HG03039 (cell line): ENCODE measurements around the gene UXT.
A peak's percentile ranks its signal among the peaks of the same experiment; 100 is the strongest.

Source experiments
- ATAC-seq: cut with Tn5 transposase; IDR thresholded peaks from one replicate; pipeline ENCODE4 v1.9.1; 2021; ENCODE audit warnings: mild to moderate bottlenecking, moderate library complexity; ENCODE audit not compliant: unreplicated experiment

UXT gene

DNA sequence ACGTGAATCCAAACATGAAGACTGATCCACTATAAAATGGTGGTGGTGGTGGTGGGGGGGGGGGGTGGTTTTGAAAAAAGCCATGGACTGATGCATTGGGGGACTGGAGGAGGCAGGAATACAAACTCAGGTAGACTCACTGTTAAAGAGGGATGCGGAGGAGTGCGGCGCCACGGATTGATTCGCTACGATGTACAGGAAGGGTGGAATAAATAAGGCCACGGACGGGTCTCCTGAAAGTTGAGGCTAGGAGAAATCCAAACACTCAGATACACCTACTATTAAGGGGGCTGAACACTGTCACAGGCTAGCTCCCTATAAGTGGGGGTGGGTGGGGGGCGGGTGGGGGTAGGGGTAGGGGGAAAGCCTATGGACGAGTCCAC is 9.2 kb downstream of the UXT start:
- ATAC-seq = no peak

DNA sequence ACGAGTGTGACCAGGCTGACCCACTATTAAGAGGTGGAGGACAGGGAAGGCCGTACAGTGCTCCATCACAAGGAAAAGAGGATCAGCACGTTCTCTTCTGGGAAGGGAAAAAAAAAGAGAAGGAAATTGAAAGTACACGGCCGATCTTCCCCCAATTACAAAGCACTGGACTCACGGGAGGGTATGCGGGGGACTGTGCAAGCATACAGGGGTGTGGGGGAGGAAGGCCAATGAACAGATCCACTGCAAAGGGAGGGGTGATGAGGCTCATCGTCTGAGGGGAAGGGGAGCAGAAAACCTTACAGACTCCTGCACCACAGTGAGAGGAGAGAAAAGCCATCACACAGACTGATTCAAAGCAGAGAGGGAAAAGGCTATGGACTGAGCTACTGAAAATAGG is 9.7 kb downstream of the UXT start:
- ATAC-seq = no peak

GRCh38 chrX:47648376-47648775 is 10.6 kb downstream of the UXT start:
- ATAC-seq = no peak

- ATAC-seq = no peak
These were observed 12.3 kb downstream of the UXT start for GRCh38 chrX:47646636-47647035.

- no peak for ATAC-seq
These were observed 13.4 kb downstream of the UXT start for GRCh38 chrX:47645530-47645929.

DNA sequence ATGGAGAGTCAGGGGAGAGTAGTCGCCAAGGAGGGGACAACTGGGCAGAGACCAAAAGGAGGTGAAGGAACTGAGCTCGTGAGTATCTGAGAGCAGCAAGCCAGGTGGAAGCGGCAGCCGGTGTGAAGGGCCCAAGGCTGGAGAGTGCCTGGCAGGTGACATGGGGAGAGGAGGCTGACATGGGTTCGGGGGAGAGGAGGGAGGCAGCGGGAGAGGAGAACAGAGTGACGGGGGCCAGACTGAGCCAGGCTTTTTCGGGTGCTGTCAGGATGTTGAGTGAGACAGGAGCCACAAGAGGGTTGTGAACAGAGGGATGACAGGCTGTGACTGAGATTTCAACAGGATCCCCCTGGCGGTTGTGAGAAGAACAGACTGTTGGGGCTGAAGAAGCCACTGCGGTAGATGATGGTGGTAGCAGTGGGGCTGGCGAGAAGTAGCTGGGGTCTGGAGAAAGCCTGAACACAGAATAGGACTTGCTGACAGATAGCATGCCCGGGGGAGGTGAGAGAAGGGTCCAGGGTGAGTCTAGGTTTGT is 14.4 kb downstream of the UXT start:
- no peak for ATAC-seq

DNA sequence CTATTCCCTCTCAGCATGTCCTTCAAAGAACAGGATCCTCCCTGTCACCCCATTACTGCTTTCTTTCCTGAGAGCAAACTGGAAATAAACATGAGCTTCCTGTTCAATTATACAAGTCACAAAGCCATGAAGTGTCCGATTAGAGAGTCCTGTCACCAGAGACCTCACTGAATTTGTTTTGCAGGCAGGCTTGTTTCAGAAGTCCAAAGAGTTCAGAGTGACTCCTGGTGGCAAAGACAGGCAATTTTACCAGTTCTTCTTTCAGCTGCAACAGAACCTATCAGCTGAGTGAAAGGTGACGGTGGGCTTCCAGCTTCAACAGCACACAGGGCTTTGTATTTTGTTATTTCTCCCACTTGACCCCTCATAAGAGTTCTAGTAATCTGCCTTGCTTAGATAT is 15.1 kb downstream of the UXT start:
- no peak for ATAC-seq

GRCh38 chrX:47638816-47639215 is 20.2 kb downstream of the UXT start:
- ATAC-seq = no peak

DNA sequence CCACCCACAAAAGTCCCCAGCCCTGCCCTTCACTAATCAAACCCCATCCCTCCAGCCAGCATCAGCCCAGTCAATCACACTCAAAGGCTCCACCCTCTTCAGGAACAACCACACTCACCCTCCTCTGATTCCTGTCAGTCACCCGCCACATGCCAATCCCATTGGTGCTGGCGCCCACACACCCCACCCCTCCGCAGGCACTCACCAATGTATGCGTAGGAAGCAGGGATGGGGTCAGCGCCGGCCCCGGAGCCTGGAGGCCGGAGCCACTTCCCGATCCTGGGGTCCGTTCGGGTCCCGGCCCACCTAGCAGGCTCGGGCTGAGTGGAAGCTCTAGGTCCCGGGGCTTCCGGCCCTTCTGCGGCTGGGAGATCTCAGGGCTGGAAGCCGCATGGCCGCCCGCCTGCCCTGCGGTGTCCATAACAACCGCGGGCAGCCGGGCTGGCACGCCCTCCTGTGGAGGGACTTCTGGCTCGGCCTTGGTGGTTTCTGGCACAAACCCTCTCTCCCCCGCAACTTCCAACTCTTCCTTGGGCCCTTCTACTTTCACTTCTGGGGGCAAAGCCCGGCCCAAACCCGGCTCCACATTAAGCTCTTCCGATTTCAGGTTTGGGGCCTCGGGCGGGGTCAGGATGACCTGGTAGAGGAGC is 21.3 kb downstream of the UXT start:
- peak; percentile 77 for ATAC-seq

GRCh38 chrX:47634871-47635575 is 24.0 kb downstream of the UXT start:
- no peak for ATAC-seq

DNA sequence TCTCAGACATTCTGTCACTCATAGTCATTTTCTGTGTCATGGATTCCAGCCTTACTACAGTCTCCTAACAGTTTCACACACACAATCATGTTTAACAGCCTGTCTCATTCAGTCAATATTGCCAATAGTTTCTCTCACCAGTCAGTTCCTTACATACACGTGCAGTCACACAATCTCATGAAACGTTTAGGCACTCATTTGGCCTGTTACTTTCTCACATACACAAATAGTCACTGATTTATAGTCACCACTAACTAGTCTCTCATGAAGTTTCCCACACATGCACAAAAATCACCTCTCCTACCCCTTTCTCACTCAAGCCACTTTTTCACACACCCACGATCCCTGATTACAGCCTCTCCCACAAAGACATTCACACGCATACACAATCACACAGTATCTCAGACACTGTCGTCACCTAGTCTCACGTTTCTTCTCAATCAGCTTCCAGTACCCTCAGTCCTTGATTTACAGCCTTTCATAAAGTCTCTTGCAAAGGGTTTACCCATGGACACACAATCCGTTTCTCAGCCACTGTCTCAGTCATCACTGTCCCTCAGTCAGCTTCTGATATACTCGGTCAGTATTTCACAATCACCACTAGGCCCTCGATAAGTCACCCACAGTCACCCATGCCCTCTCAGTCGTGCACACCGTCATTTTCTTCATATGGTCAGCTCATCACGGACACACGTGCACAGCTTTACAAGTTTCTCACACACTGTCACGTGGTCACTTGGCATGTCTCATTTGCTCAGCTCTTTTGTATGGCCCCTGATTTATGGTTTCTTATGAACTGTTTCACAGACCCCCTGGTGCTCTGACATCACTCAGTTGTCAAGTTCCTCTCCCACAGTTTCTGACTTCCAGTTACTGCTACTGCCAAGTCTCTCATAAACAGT is 25.0 kb downstream of the UXT start:
- no peak for ATAC-seq

- ATAC-seq = no peak
These were observed 26.3 kb downstream of the UXT start for GRCh38 chrX:47632666-47633065.

GRCh38 chrX:47631676-47632075 is 27.3 kb downstream of the UXT start:
- ATAC-seq = no peak

DNA sequence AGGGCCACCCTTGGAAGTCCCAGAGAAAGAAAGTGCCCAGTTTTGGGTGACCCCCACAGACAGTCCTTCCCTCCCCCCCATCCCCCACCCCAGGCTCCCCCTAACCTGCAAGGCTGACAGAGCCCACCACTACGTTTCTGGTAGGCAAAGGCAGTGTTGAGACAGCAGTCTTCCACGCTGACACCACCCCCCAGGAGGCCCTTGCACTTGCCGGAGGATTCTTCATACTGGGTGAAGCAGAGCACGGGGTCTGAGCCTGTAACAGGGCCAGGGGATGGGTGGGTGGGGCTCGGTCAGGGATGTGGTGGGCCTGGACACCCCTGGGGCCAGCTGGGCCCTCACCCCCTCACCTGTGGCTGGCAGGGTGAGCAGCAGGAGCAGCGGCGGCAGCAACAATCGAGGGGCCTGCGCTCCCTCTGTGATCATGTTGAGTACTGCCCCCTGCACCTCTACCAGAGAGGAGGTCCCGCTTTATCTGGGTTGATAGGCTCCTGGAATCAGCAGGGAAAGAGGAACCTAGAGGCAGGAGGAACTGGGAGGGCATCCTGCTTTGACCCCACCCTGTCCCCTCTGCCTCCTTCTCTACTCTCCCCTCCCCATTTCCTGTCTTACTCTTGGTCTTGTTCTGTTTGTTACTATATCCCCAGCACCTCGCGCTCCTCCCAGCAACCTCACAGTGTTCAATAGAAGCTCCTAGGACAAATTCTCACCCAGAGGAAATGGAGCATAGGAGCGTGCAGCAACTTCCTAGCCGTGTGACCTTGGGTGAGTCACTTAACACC is 29.4 kb downstream of the UXT start, which contains the start of gene CFP:
Gene CFP (minus strand): TSS at position 512 of the 782 bp plus-strand sequence. CDS start 86 bp downstream, at position 426.
- no peak for ATAC-seq

- ATAC-seq = no peak
These were observed 30.0 kb downstream of the UXT start for GRCh38 chrX:47628982-47629381.

GRCh38 chrX:47625365-47625764 is 33.6 kb downstream of the UXT start:
- no peak for ATAC-seq

- no peak for ATAC-seq
These were observed 35.4 kb downstream of the UXT start for GRCh38 chrX:47623540-47624027.

GRCh38 chrX:47621851-47622250 is 37.1 kb downstream of the UXT start:
- ATAC-seq = no peak

GRCh38 chrX:47620303-47620685 is 38.7 kb downstream of the UXT start:
- no peak for ATAC-seq

DNA sequence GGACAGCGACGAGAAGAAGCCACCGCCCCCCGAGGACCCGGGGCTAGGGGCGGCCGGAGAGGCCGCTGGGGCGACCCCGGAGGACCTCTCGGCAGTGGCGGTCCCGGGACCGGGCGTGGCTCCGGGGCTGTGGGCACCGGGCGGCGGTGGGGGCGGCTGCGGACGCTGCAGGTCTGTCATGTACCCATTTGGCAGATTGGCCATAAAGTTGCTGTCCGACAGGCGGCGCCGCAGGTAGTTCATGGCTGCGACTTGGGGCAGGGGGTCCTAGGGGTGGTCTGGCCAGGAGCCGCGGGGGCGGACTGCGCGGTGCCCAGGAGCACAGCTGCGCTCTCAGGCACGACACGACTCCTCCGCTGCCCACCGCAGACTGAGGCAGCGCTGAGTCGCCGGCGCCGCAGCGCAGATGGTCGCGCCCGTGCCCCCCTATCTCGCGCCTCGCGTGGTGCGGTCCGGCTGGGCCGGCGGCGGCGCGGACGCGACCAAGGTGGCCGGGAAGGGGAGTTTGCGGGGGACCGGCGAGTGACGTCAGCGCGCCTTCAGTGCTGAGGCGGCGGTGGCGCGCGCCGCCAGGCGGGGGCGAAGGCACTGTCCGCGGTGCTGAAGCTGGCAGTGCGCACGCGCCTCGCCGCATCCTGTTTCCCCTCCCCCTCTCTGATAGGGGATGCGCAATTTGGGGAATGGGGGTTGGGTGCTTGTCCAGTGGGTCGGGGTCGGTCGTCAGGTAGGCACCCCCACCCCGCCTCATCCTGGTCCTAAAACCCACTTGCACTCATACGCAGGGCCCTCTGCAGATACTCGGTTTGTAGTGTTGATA is 39.3 kb downstream of the UXT start, which contains the start of gene SYN1:
Gene SYN1 (minus strand): TSS at position 372 of the 817 bp plus-strand sequence. CDS start 129 bp downstream, at position 243.
- peak; percentile 49 for ATAC-seq
